GM12891 (cell line): Measurements from ENCODE around the gene C3.
A peak's percentile ranks its signal among the peaks of the same experiment; 100 is the strongest.

Experiments used
- DNase-seq: peaks from one replicate; pipeline ENCODE4 v3.0.0; 2011; ENCODE audit warnings: low spot score; ENCODE audit not compliant: insufficient read length
- FAIRE-seq: peaks from 2 replicates; lab custom pipeline; 2011; peaks lifted over from hg19 to GRCh38; lab: Jason Lieb, UNC
- PAX5 ChIP-seq: IDR thresholded peaks from 2 replicates; pipeline ENCODE4 v1.6.1; 2011; ENCODE audit warnings: low read length, moderate library complexity, mild to moderate bottlenecking; ENCODE audit not compliant: insufficient read depth, severe bottlenecking
- POLR2A ChIP-seq: IDR thresholded peaks from 2 replicates; pipeline ENCODE4 v1.6.1; 2011; ENCODE audit warnings: low read depth, low read length, control low read depth
- POLR2AphosphoS5 ChIP-seq: IDR thresholded peaks from 2 replicates; pipeline ENCODE4 v1.6.1; 2011; ENCODE audit warnings: low read depth, low read length, control low read depth
- POU2F2 ChIP-seq: IDR thresholded peaks from 2 replicates; pipeline ENCODE4 v1.6.1; 2011; ENCODE audit warnings: low read depth, mild to moderate bottlenecking, control low read depth, low read length, moderate library complexity
- SPI1 ChIP-seq: IDR thresholded peaks from 2 replicates; pipeline ENCODE4 v1.6.1; 2011; ENCODE audit warnings: low read depth, low read length, control low read depth
- TAF1 ChIP-seq: IDR thresholded peaks from 2 replicates; pipeline ENCODE4 v1.6.1; 2011; ENCODE audit warnings: low read depth, low read length, control low read depth

C3 gene

GRCh38 chr19:6721773-6722172, 1.3 kb upstream of the C3 start:
- peak; percentile 76 for FAIRE-seq
- peak; percentile 31; the same call in 1 of the 2 replicates for TF ChIP-seq SPI1
- TF ChIP-seq TAF1: no peak
- no peak for DNase-seq

- no peak for TF ChIP-seq POU2F2
- no peak for TF ChIP-seq POLR2A
- TF ChIP-seq TAF1: no peak
- TF ChIP-seq SPI1: no peak
- TF ChIP-seq PAX5: no peak
- TF ChIP-seq POLR2AphosphoS5: no peak
- FAIRE-seq: no peak
- DNase-seq: no peak
Measured at GRCh38 chr19:6721138-6721474, 656 bp upstream of the C3 start.

GRCh38 chr19:6719992-6720368, 470 bp downstream of the C3 start:
- FAIRE-seq (no peak), DNase-seq (no peak)
- TF ChIP-seq POLR2A: no peak
- TF ChIP-seq TAF1: no peak
- no peak for TF ChIP-seq POU2F2
- TF ChIP-seq PAX5: no peak
- TF ChIP-seq POLR2AphosphoS5: no peak
- no peak for TF ChIP-seq SPI1

GRCh38 chr19:6719540-6719861, 949 bp downstream of the C3 start:
- no peak for TF ChIP-seq PAX5
- no peak for TF ChIP-seq POLR2A
- no peak for TF ChIP-seq POLR2AphosphoS5
- no peak for TF ChIP-seq SPI1
- no peak for TF ChIP-seq TAF1
- TF ChIP-seq POU2F2: no peak
- DNase-seq (no peak), FAIRE-seq (no peak)

- TF ChIP-seq PAX5 (no peak), POU2F2 (0 out of 2 replicates have a peak, but pooled peaks have one; percentile 22)
- DNase-seq: no peak
- FAIRE-seq: no peak
Measured at GRCh38 chr19:6718741-6719539, 1.5 kb downstream of the C3 start.

- DNase-seq (no peak), FAIRE-seq (no peak)
- TF ChIP-seq PAX5 (no peak), POLR2A (no peak), POLR2AphosphoS5 (no peak), TAF1 (no peak), POU2F2 (no peak), SPI1 (no peak)
Measured at GRCh38 chr19:6718111-6718740, 2.2 kb downstream of the C3 start.

- TF ChIP-seq POU2F2 (no peak), PAX5 (no peak), TAF1 (no peak), SPI1 (no peak), POLR2AphosphoS5 (no peak), POLR2A (no peak)
- DNase-seq: no peak
- peak; percentile 98 for FAIRE-seq
Measured at GRCh38 chr19:6717441-6717971, 2.9 kb downstream of the C3 start.

- no peak for DNase-seq
- no peak for TF ChIP-seq POLR2AphosphoS5
- TF ChIP-seq POLR2A: no peak
- TF ChIP-seq SPI1: no peak
- TF ChIP-seq POU2F2: no peak
- no peak for TF ChIP-seq PAX5
- TF ChIP-seq TAF1: no peak
- FAIRE-seq: no peak
Measured at GRCh38 chr19:6717036-6717435, 3.4 kb downstream of the C3 start.

- TF ChIP-seq POU2F2 (no peak), TAF1 (no peak), POLR2A (no peak), POLR2AphosphoS5 (no peak), SPI1 (no peak), PAX5 (no peak)
- FAIRE-seq: no peak
- no peak for DNase-seq
Measured at GRCh38 chr19:6716610-6716970, 3.9 kb downstream of the C3 start.

- TF ChIP-seq TAF1: no peak
- no peak for TF ChIP-seq POU2F2
- no peak for TF ChIP-seq SPI1
- no peak for TF ChIP-seq POLR2A
- no peak for TF ChIP-seq PAX5
- TF ChIP-seq POLR2AphosphoS5: no peak
- FAIRE-seq (peak; percentile 40), DNase-seq (no peak)
Measured at GRCh38 chr19:6714749-6715555, 5.5 kb downstream of the C3 start.
